OCI-LY3 (cell line): ENCODE measurements around the gene OR51E1.

Source experiments
- H2AFZ ChIP-seq: fragments of 200-600, 300-600 bp; shearing (Covaris generic); 2 replicates; pipeline ENCODE4 v1.6.0; 2014; ENCODE audit warnings: antibody characterized with exemption, low read depth, low read length
- H3K27ac ChIP-seq: fragments of 200-600, 300-600 bp; sonication (generic); 2 replicates; pipeline ENCODE4 v1.5.1; 2014; ENCODE audit warnings: mild to moderate bottlenecking, low read length, moderate library complexity, mixed read lengths
- H3K27me3 ChIP-seq: fragments of 200-600, 300-600 bp; sonication (generic); 2 replicates; pipeline ENCODE4 v1.6.1; 2014; ENCODE audit warnings: low read depth, low read length, mixed read lengths
- H3K36me3 ChIP-seq: fragments of 200-600, 300-600 bp; sonication (generic); replicated peaks from 2 replicates; pipeline ENCODE3; 2014; ENCODE audit warnings: low read depth, low read length, mixed read lengths
- H3K4me1 ChIP-seq: fragments of 300-600, 200-600 bp; sonication (generic); 2 replicates; pipeline ENCODE4 v1.6.1; 2014; ENCODE audit warnings: low read length, mixed read lengths
- H3K4me2 ChIP-seq: fragments of 200-600, 300-600 bp; sonication (generic); 2 replicates; pipeline ENCODE4 v1.6.1; 2014; ENCODE audit warnings: low read length, mixed read lengths
- H3K4me3 ChIP-seq: fragments of 300-600, 200-600 bp; sonication (generic); 2 replicates; pipeline ENCODE4 v1.5.1; 2014; ENCODE audit warnings: antibody characterized with exemption, mild to moderate bottlenecking, low read length, moderate library complexity
- H3K79me2 ChIP-seq: fragments of 300-600, 200-600 bp; shearing (Covaris generic); 2 replicates; pipeline ENCODE4 v1.6.1; 2014; ENCODE audit warnings: mild to moderate bottlenecking, low read length, mixed read lengths
- H3K9ac ChIP-seq: fragments of 300-600, 200-600 bp; shearing (Covaris generic); 2 replicates; pipeline ENCODE4 v1.6.0; 2014; ENCODE audit warnings: mild to moderate bottlenecking, low read length, moderate library complexity
- H3K9me3 ChIP-seq: fragments of 200-600, 300-600 bp; shearing (Covaris generic); 2 replicates; pipeline ENCODE4 v1.6.1; 2014; ENCODE audit warnings: low read length, mixed read lengths; ENCODE audit not compliant: insufficient read depth
- H4K20me1 ChIP-seq: fragments of 200-600, 300-600 bp; sonication (generic); 2 replicates; pipeline ENCODE4 v1.6.1; 2016; ENCODE audit warnings: low read length, mixed read lengths; ENCODE audit not compliant: insufficient read depth
- EZH2phosphoT487 ChIP-seq: fragments of 200-600 bp; shearing (Covaris generic); IDR thresholded peaks from 2 replicates; pipeline ENCODE4 v1.6.1; 2018; ENCODE audit warnings: antibody characterized with exemption, mixed run types, low read depth
- TF ChIP-seq, protein P1 (sequence below): fragments of 200-600, 300-600 bp; sonication (generic); IDR thresholded peaks from 2 replicates; pipeline ENCODE4 v1.5.1; 2014; ENCODE audit warnings: antibody characterized with exemption, low read length, low read depth

OR51E1 gene

DNA sequence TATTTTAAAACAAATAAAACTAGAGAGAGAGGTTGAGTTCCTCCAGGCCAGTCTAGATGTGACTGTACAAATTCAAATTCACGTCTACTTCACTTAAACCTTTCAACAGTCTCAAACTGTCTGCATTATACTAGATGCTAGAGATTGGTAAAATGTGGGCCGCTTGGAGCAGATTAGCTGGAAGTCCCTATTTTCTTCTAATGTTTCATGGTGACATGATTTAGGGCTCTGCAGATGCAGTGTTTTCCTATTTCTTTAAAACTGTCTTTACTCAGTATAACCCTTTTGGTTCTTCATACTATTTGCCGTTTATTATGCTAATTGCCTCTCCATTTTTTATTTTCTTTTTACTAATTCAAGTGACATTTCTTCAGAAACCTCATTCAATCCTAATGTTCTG is 20.4 kb downstream of the OR51E1 start:
- Histone ChIP-seq H3K4me3 (no peak overlapping the region), H3K9ac (no peak overlapping the region), H2AFZ (no peak overlapping the region), H3K79me2 (no peaks in the 10 kb centered on the region), H3K36me3 (no peaks in the 10 kb centered on the region), H3K27ac (no peak overlapping the region), H3K9me3 (no peaks in the 10 kb centered on the region), H3K4me1 (no peaks in the 10 kb centered on the region), H4K20me1 (no peaks in the 10 kb centered on the region), H3K27me3 (no peaks in the 10 kb centered on the region), H3K4me2 (no peak overlapping the region)
- TF ChIP-seq, protein P1, sequence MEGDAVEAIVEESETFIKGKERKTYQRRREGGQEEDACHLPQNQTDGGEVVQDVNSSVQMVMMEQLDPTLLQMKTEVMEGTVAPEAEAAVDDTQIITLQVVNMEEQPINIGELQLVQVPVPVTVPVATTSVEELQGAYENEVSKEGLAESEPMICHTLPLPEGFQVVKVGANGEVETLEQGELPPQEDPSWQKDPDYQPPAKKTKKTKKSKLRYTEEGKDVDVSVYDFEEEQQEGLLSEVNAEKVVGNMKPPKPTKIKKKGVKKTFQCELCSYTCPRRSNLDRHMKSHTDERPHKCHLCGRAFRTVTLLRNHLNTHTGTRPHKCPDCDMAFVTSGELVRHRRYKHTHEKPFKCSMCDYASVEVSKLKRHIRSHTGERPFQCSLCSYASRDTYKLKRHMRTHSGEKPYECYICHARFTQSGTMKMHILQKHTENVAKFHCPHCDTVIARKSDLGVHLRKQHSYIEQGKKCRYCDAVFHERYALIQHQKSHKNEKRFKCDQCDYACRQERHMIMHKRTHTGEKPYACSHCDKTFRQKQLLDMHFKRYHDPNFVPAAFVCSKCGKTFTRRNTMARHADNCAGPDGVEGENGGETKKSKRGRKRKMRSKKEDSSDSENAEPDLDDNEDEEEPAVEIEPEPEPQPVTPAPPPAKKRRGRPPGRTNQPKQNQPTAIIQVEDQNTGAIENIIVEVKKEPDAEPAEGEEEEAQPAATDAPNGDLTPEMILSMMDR: no peak
- no peak for TF ChIP-seq EZH2phosphoT487

- Histone ChIP-seq H3K9me3 (no peaks in the 10 kb centered on the region), H3K4me3 (no peak overlapping the region), H2AFZ (no peak overlapping the region), H3K4me1 (peaks cover 5% of the 10 kb centered on the region), H3K36me3 (no peaks in the 10 kb centered on the region), H4K20me1 (no peaks in the 10 kb centered on the region), H3K79me2 (no peaks in the 10 kb centered on the region), H3K4me2 (no peak overlapping the region), H3K9ac (no peak overlapping the region), H3K27me3 (no peaks in the 10 kb centered on the region), H3K27ac (no peak overlapping the region)
- TF ChIP-seq, protein P1: no peak
- no peak for TF ChIP-seq EZH2phosphoT487
These were observed 21.0 kb downstream of the OR51E1 start for GRCh38 chr11:4664786-4665185.

DNA sequence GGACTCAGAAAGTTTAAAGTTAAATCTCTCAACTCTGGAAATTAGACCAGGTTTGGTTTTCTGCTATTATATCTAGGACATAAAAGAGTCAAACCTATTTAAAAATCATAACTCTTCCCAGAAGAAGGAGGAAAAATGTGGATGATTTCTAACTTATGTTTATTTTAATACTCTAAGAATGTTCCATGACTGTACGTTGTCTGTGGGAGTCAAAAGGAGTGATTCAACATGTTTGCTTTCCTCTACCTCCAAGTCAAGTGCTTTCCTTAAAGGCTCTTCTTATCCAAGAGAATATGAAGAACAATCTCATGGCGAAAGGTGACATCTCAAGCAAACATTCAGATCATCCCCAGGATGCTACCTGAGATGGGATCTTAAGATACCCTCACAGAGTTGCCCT is 21.6 kb downstream of the OR51E1 start:
- Histone ChIP-seq H3K27me3 (no peaks in the 10 kb centered on the region), H3K9me3 (no peaks in the 10 kb centered on the region), H4K20me1 (no peaks in the 10 kb centered on the region), H3K4me3 (no peak overlapping the region), H3K27ac (no peak overlapping the region), H3K4me2 (no peak overlapping the region), H2AFZ (no peak overlapping the region), H3K4me1 (peaks cover 6% of the 10 kb centered on the region), H3K36me3 (no peaks in the 10 kb centered on the region), H3K79me2 (no peaks in the 10 kb centered on the region), H3K9ac (no peak overlapping the region)
- TF ChIP-seq, protein P1: no peak
- no peak for TF ChIP-seq EZH2phosphoT487

DNA sequence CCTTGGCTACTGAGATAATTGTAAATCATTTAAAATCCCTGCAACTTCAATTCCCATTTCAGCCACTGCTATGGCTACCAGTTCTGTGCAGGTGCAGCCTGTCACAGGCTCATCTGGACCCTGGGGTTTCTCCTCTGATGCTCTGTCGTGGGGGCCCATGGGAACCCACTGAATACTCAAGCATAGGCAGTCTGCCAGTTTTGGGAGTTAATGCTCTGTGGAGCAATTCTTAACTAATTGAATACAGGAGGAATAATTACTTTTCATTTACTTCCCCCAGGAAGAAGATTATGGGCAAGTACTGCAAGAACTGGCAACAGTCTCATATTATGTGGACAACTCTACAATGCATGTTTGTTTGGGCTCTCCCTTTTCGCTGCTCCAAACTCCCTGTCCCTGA is 28.0 kb downstream of the OR51E1 start:
- Histone ChIP-seq H3K27me3 (no peaks in the 10 kb centered on the region), H3K36me3 (no peaks in the 10 kb centered on the region), H3K4me2 (no peak overlapping the region), H3K4me1 (peaks cover 6% of the 10 kb centered on the region), H3K9me3 (no peaks in the 10 kb centered on the region), H3K9ac (no peak overlapping the region), H4K20me1 (no peaks in the 10 kb centered on the region), H3K27ac (no peak overlapping the region), H2AFZ (no peak overlapping the region), H3K79me2 (no peaks in the 10 kb centered on the region), H3K4me3 (no peak overlapping the region)
- TF ChIP-seq, protein P1: no peak
- no peak for TF ChIP-seq EZH2phosphoT487
